HEK293T (cell line): ENCODE data around the gene MMP23B.

Source experiments
- CTCF ChIA-PET: fragments of 350-600 bp; formaldehyde crosslinking; extraction: SDS; loops from one replicate; lab custom pipeline; 2021; ENCODE audit warnings: antibody characterized with exemption, inconsistent platforms; lab: Yijun Ruan, JAX
- POLR2A ChIA-PET: fragments of 350-600 bp; formaldehyde crosslinking; extraction: SDS; loops from one replicate; lab custom pipeline; 2020; ENCODE audit warnings: antibody characterized with exemption, inconsistent platforms; lab: Yijun Ruan, JAX
- DNase-seq: peaks from one replicate; pipeline ENCODE4 v3.0.0; 2012; ENCODE audit warnings: mixed read lengths; ENCODE audit errors: extremely low spot score
- ARNT ChIP-seq: fragments of 450-650 bp; IDR thresholded peaks from 2 replicates; pipeline ENCODE4 v1.6.1; 2017; ENCODE audit warnings: mild to moderate bottlenecking
- BHLHE40 ChIP-seq: fragments of 450-650 bp; IDR thresholded peaks from 2 replicates; pipeline ENCODE4 v1.6.1; 2016; ENCODE audit warnings: mild to moderate bottlenecking, moderate library complexity, borderline replicate concordance
- CTBP1 ChIP-seq: fragments of 450-650 bp; IDR thresholded peaks from 2 replicates; pipeline ENCODE4 v1.6.1; 2016; ENCODE audit warnings: borderline replicate concordance
- ELF4 ChIP-seq: fragments of 450-650 bp; IDR thresholded peaks from 2 replicates; pipeline ENCODE4 v1.6.1; 2017; ENCODE audit warnings: antibody characterized with exemption
- FOXA1 ChIP-seq: fragments of 450-650 bp; IDR thresholded peaks from 2 replicates; pipeline ENCODE4 v1.6.1; 2016; ENCODE audit warnings: mild to moderate bottlenecking
- FOXK2 ChIP-seq: fragments of 450-650 bp; IDR thresholded peaks from 2 replicates; pipeline ENCODE4 v1.6.1; 2016; ENCODE audit warnings: mild to moderate bottlenecking
- FOXM1 ChIP-seq: fragments of 450-650 bp; IDR thresholded peaks from 2 replicates; pipeline ENCODE4 v1.6.1; 2017; ENCODE audit warnings: mild to moderate bottlenecking, borderline replicate concordance
- HDGF ChIP-seq: fragments of 450-650 bp; IDR thresholded peaks from 2 replicates; pipeline ENCODE4 v1.6.1; 2017; ENCODE audit warnings: antibody characterized with exemption, borderline replicate concordance
- L3MBTL2 ChIP-seq: fragments of 450-650 bp; conservative IDR thresholded peaks from 2 replicates; pipeline ENCODE4 v1.6.1; 2016; ENCODE audit warnings: mild to moderate bottlenecking
- LEF1 ChIP-seq: fragments of 450-650 bp; IDR thresholded peaks from 2 replicates; pipeline ENCODE4 v1.6.1; 2017; ENCODE audit warnings: mild to moderate bottlenecking, borderline replicate concordance
- NFRKB ChIP-seq: fragments of 450-650 bp; IDR thresholded peaks from 2 replicates; pipeline ENCODE4 v1.6.1; 2016; ENCODE audit warnings: mild to moderate bottlenecking, moderate library complexity
- SP1 ChIP-seq: fragments of 450-650 bp; IDR thresholded peaks from 2 replicates; pipeline ENCODE4 v1.6.1; 2017
- SUZ12 ChIP-seq: fragments of 450-650 bp; IDR thresholded peaks from 2 replicates; pipeline ENCODE4 v1.6.1; 2016; ENCODE audit warnings: mild to moderate bottlenecking
- TARDBP ChIP-seq: fragments of 450-650 bp; IDR thresholded peaks from 2 replicates; pipeline ENCODE4 v1.6.1; 2016
- ZNF384 ChIP-seq: fragments of 450-650 bp; IDR thresholded peaks from 2 replicates; pipeline ENCODE4 v1.6.1; 2016
- TF ChIP-seq, protein P1 (sequence below): fragments of 450-650 bp; IDR thresholded peaks from 2 replicates; pipeline ENCODE4 v1.6.1; 2016

MMP23B gene

DNA sequence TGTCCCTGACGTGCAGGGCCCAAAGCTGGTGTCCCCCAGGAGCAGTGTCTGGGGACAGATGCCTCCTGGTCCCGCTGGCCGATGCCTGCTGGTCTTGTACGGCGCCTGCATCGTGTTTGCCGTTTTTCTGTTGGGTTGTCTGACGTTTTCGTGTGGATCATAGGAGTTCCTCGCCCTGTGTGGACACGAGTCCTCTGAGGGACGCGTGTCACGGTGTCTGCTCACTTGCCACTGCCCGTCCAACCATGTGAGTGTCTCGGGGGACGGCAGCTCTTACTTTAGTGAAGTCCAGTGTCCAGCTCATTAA lies 9.2 kb upstream of the MMP23B start:
- POLR2A ChIA-PET: interaction anchor here (1.0 kb wide), 1 partner anchor 25 kb away, joined by 3 read pairs; no protein-coding TSS in a partner anchor
- no peak for TF ChIP-seq CTBP1
- TF ChIP-seq TARDBP: no peak
- TF ChIP-seq LEF1: no peak
- TF ChIP-seq SUZ12: no peak
- TF ChIP-seq FOXM1: no peak
- TF ChIP-seq, protein P1, sequence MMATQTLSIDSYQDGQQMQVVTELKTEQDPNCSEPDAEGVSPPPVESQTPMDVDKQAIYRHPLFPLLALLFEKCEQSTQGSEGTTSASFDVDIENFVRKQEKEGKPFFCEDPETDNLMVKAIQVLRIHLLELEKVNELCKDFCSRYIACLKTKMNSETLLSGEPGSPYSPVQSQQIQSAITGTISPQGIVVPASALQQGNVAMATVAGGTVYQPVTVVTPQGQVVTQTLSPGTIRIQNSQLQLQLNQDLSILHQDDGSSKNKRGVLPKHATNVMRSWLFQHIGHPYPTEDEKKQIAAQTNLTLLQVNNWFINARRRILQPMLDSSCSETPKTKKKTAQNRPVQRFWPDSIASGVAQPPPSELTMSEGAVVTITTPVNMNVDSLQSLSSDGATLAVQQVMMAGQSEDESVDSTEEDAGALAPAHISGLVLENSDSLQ: no peak
- TF ChIP-seq HDGF: no peak
- no peak for TF ChIP-seq ELF4
- TF ChIP-seq ARNT: no peak
- TF ChIP-seq L3MBTL2: no peak
- TF ChIP-seq FOXA1: no peak
- TF ChIP-seq NFRKB: no peak
- TF ChIP-seq BHLHE40: no peak
- TF ChIP-seq ZNF384: no peak
- TF ChIP-seq FOXK2: no peak
- TF ChIP-seq SP1: no peak
- no peak for DNase-seq
- CTCF ChIA-PET: no interaction called here

DNA sequence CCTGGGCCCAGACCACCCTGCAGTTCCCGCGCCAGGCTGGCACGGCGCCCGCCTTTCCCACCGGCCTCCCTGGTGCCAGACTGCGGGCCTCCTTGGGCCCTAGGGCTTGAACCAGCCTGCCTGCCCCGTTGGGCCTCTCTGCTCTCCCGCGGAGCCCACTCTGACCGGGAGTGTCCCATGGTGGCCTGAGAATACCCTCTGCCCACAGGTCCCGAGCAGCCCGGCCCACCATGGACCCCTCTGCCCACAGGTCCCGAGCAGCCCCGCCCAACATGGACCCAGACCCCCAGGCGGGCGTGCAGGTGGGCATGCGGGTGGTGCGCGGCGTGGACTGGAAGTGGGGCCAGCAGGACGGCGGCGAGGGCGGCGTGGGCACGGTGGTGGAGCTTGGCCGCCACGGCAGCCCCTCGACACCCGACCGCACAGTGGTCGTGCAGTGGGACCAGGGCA lies 8.8 kb upstream of the MMP23B start:
- no peak for DNase-seq
- ChIA-PET CTCF (no interaction called here), POLR2A (no interaction called here)
- TF ChIP-seq ELF4 (no peak), L3MBTL2 (no peak), ZNF384 (no peak), FOXK2 (no peak), ARNT (no peak), FOXA1 (no peak), LEF1 (no peak), CTBP1 (no peak), FOXM1 (no peak), HDGF (no peak)

DNA sequence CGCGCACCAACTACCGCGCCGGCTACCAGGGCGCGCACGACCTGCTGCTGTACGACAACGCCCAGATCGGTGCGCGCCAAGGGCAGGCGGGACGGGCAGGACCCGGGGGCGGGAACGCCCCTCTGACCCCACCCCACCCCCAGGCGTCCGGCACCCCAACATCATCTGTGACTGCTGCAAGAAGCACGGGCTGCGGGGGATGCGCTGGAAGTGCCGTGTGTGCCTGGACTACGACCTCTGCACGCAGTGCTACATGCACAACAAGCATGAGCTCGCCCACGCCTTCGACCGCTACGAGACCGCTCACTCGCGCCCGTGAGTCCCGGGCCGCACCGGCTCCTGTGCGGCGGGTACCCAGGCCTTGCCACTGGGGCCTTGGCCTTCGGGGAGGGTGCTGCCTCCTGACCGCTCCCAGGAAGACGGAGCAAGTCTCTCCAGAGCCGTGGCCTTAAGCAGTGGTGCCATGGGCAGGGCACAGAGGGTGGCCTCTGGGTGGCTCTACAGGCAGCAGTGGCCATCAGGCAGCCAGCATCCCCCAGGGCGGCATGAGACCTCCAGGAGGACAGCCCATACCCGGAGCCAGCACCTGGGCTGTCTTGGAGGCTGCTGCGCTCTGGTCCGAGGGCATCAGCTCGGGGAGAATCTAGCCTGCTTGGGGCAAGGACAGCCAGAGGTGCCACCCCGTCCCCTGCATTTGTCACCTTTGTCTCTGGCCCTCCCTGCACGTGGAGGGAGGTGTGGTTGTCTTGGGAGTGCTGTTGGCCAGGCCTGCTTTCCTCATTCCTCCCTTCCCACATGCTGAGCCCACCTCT lies 8.1 kb upstream of the MMP23B start:
- CTCF ChIA-PET: no interaction called here
- POLR2A ChIA-PET: no interaction called here
- TF ChIP-seq L3MBTL2 (no peak), FOXM1 (no peak), NFRKB (no peak), LEF1 (no peak), SUZ12 (no peak), ZNF384 (no peak), BHLHE40 (no peak), ELF4 (no peak), ARNT (no peak), FOXK2 (no peak)
- TF ChIP-seq, protein P1: no peak
- no peak for DNase-seq

DNA sequence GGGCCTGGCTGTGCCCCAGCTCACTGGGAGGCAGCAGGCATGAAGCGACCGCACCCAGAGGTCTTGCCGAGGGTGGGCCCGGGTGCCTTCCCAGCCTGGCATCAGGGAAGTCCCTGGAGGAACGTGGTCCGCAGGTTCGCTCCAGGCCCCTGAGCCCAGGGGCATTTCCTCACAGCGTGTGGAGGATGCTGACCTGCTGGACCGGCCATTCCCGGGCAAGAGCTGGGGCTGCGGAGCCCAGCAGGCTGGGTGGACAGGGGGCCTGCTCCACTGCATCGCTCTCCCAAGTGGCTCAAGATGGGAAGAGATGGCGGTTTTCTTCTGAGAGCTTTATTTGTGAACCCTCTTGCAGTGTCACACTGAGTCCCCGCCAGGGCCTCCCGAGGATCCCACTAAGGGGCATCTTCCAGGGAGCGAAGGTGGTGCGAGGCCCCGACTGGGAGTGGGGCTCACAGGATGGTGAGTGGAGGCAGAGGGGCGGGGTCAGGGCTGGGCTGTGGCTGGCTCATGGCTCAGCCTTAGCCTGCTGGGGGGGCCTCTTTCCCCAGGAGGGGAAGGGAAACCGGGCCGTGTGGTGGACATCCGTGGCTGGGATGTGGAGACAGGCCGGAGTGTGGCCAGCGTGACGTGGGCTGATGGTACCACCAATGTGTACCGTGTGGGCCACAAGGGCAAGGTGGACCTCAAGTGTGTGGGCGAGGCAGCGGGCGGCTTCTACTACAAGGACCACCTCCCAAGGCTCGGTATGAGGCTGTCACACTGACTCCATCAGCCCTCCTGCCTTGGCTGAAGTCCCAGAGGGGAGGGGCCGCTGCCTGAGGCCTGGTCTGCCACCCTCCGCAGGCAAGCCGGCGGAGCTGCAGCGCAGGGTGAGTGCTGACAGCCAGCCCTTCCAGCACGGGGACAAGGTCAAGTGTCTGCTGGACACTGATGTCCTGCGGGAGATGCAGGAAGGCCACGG lies 7.2 kb upstream of the MMP23B start:
- DNase-seq: no peak
- POLR2A ChIA-PET: interaction anchor here (2.5 kb wide), 1 partner anchor 9 kb away, joined by 7 read pairs; the partner anchor contains the start of gene MIB2
- CTCF ChIA-PET: no interaction called here
- TF ChIP-seq NFRKB (no peak), LEF1 (no peak), SUZ12 (no peak), FOXM1 (no peak), TARDBP (no peak), L3MBTL2 (no peak)
- TF ChIP-seq, protein P1: no peak

DNA sequence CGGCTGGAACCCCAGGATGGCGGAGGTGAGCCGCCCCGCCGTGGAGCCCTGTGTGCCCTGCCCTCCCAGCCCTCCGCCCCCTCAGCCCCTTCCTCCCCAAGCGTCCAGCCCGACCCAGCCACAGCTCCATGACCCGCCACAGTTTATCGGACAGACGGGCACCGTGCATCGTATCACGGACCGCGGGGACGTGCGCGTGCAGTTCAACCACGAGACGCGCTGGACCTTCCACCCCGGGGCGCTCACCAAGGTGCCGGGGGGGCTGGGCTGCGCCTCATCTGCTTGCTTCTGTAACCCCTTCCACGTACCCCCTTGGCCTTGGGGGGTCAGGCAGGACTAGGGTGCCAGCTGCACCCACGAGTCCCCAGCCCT lies 6.6 kb upstream of the MMP23B start:
- ChIA-PET CTCF (no interaction called here), POLR2A (interaction anchor here (2.5 kb wide), 1 partner anchor 10 kb away, joined by 7 read pairs; the partner anchor contains the start of gene MIB2)
- DNase-seq: no peak
- TF ChIP-seq ELF4 (no peak), NFRKB (no peak), ZNF384 (no peak), FOXK2 (no peak), CTBP1 (no peak), L3MBTL2 (no peak), ARNT (no peak), BHLHE40 (no peak), SP1 (no peak), FOXA1 (no peak), FOXM1 (no peak)
- TF ChIP-seq, protein P1: no peak
